Osteoblast (primary cell): ENCODE data around the gene TMPRSS3. TPM values are rescaled to one million over a fixed set of nuclear protein-coding genes. Genes with fewer than 3 reads are reported as not detected.

Experiments
- DNase-seq: peaks from one replicate; pipeline ENCODE4 v3.0.0; 2011; ENCODE audit warnings: low spot score, mixed read lengths; ENCODE audit not compliant: insufficient read length; ENCODE audit errors: missing footprints
- H2AFZ ChIP-seq: 2 replicates; pipeline ENCODE4 v1.6.0; 2011; ENCODE audit warnings: mild to moderate bottlenecking, low read length
- H3K27ac ChIP-seq: 2 replicates; pipeline ENCODE4 v1.5.1; 2011; ENCODE audit warnings: mild to moderate bottlenecking, low read depth, low read length, moderate library complexity
- H3K27me3 ChIP-seq: 2 replicates; pipeline ENCODE4 v1.6.0; 2012; ENCODE audit warnings: mild to moderate bottlenecking, control low read depth, inconsistent platforms, low read length, moderate library complexity; ENCODE audit not compliant: insufficient read depth
- H3K36me3 ChIP-seq: 2 replicates; pipeline ENCODE4 v1.5.1; 2011; ENCODE audit warnings: mild to moderate bottlenecking, low read length, control low read depth, moderate library complexity; ENCODE audit not compliant: insufficient read depth
- H3K4me1 ChIP-seq: 2 replicates; pipeline ENCODE4 v1.5.1; 2011; ENCODE audit warnings: mild to moderate bottlenecking, low read length, control low read depth, moderate library complexity; ENCODE audit not compliant: insufficient read depth
- H3K4me2 ChIP-seq: 2 replicates; pipeline ENCODE4 v1.6.0; 2011; ENCODE audit warnings: mild to moderate bottlenecking, low read length; ENCODE audit not compliant: insufficient read depth
- H3K4me3 ChIP-seq: fragments of 200-600 bp; sonication (generic); 3 replicates; pipeline ENCODE4 v1.5.1; 2012; ENCODE audit warnings: mild to moderate bottlenecking, low read length, inconsistent platforms; ENCODE audit not compliant: insufficient read depth
- H3K79me2 ChIP-seq: 2 replicates; pipeline ENCODE4 v1.6.0; 2012; ENCODE audit warnings: mild to moderate bottlenecking, low read length, control low read depth, inconsistent platforms; ENCODE audit not compliant: insufficient read depth
- H3K9me3 ChIP-seq: 2 replicates; pipeline ENCODE4 v1.5.1; 2011; ENCODE audit warnings: low read depth, low read length, control low read depth
- H4K20me1 ChIP-seq: 2 replicates; pipeline ENCODE4 v1.6.0; 2012; ENCODE audit warnings: mild to moderate bottlenecking, low read length, control low read depth; ENCODE audit not compliant: insufficient read depth
- total RNA-seq: library from RNA; depleted of rRNA; stranded (reverse); fragments of >200 nt; gene quantifications from 2 replicates; pipeline ENCODE4 v1.2.3, GENCODE V29; 2012
- TF ChIP-seq, protein P1 (sequence below): IDR thresholded peaks from 2 replicates; pipeline ENCODE4 v1.5.1; 2011; ENCODE audit warnings: mild to moderate bottlenecking, low read depth, low read length, moderate library complexity; ENCODE audit errors: extremely low read depth

The TMPRSS3 gene
- total RNA-seq, 1 donor, result not detected

DNA sequence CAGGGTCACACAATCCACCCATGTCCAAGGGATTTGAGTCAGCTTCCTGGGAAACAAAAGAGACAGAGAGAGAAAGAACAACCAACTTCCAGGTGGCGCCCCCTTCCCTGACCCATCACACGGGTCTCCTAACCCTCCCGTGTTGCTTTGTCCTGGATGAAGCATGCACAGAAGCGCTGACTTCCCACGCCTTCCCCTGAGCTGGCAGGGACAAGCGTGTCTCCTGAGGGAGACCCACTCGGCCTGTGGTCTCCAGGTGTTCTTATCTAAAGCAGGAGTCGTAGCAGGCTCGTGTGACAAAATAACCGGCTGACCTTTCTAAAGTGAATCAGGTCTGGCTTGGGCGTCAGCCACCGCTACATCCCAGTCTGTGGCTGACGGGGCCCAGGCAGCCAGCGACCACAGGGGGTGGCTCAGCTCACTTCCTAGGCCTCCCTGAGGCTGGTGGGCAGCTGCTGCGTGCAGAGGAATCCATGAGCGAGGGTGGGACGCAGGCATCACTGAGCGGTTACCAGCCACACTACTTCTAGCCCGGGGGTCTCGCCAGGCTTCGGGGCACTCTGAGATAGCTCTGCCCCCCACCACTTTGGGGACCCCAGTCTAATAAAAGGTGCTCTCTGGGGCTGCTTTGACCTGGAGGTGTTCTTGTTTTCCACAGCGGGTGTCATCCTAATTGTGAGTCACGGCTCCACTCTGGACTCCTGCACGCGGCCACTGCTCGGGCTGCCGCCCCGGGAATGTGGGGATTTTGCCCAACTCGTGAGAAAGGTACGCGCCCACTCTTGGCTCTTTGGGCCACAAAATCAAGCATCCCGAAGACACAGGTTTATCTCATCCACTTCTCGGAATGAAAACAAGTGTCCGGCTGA, 48.3 kb upstream of the TMPRSS3 start:
- no peak overlapping the region for H2AFZ ChIP-seq
- no peaks in the 10 kb centered on the region for H4K20me1 ChIP-seq
- H3K4me3 ChIP-seq, result no peak overlapping the region

DNA sequence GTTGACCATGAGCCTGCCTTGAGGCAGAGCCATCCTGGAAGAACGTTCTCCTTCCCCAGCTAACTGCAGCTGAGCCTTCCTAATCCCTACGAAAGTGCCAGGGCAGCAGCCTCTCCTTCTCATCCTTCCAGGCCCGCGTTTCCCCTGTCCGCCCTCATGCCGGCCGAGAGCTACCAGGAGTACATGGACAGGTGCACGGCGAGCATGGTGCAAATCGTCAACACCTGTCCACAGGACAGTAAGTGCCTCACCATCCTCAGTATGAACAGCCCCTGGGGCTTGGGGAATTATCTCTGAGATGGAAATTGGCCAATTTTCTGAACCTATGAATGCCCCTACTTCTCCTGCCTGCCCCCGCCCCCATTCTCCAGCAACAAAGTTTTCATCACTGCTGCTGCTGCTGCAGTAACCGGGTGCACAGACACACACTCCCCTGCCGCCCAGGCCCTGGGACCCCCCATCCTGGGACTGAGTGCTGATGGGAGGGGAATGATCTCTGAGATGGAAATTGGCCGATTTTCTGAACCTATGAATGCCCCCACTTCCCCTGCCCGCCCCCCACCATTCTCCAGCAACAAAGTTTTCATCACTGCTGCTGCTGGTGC, 47.4 kb upstream of the TMPRSS3 start:
- Histone ChIP-seq H3K27ac (no peak overlapping the region), H3K27me3 (no peaks in the 10 kb centered on the region), H3K9me3 (no peaks in the 10 kb centered on the region), H3K4me3 (no peak overlapping the region), H3K36me3 (no peaks in the 10 kb centered on the region), H3K4me1 (no peaks in the 10 kb centered on the region), H3K79me2 (no peaks in the 10 kb centered on the region), H4K20me1 (no peaks in the 10 kb centered on the region), H2AFZ (no peak overlapping the region), H3K4me2 (no peak overlapping the region)
- TF ChIP-seq, protein P1, sequence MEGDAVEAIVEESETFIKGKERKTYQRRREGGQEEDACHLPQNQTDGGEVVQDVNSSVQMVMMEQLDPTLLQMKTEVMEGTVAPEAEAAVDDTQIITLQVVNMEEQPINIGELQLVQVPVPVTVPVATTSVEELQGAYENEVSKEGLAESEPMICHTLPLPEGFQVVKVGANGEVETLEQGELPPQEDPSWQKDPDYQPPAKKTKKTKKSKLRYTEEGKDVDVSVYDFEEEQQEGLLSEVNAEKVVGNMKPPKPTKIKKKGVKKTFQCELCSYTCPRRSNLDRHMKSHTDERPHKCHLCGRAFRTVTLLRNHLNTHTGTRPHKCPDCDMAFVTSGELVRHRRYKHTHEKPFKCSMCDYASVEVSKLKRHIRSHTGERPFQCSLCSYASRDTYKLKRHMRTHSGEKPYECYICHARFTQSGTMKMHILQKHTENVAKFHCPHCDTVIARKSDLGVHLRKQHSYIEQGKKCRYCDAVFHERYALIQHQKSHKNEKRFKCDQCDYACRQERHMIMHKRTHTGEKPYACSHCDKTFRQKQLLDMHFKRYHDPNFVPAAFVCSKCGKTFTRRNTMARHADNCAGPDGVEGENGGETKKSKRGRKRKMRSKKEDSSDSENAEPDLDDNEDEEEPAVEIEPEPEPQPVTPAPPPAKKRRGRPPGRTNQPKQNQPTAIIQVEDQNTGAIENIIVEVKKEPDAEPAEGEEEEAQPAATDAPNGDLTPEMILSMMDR, result no peak
- no peak for DNase-seq

More for the DNA sequence above, 48.3 kb upstream of the TMPRSS3 start:
- no peaks in the 10 kb centered on the region for H3K27me3 ChIP-seq
- H3K27ac ChIP-seq, result no peak overlapping the region
- TF ChIP-seq, protein P1, result no peak
- no peaks in the 10 kb centered on the region for H3K79me2 ChIP-seq
- H3K4me2 ChIP-seq, result no peak overlapping the region
- H3K36me3 ChIP-seq, result no peaks in the 10 kb centered on the region
- DNase-seq, result no peak
- H3K9me3 ChIP-seq, result no peaks in the 10 kb centered on the region
- no peaks in the 10 kb centered on the region for H3K4me1 ChIP-seq

DNA sequence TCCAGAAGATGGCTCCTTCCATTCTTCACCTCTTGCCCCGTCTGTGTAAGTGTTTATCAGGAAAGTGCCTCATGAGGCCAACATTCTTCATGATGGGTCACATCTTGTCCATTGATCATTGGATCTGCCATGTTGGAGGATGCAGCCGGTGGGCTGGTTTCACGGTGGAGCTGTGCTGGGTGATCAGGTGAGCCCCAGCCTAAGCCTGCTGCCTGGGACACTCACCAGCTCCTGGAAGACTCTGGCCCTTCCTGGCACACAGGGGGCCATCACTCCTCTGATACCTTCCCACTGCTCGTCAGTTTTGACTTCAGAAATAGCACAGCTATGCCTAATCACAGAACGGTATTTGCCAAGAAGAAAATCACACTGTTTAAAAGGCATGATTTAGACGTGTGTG, 46.1 kb upstream of the TMPRSS3 start:
- H4K20me1 ChIP-seq, result no peaks in the 10 kb centered on the region

More for the DNA sequence above, 46.1 kb upstream of the TMPRSS3 start:
- TF ChIP-seq, protein P1, result no peak
- no peak for DNase-seq
- Histone ChIP-seq H3K36me3 (no peaks in the 10 kb centered on the region), H3K4me2 (no peak overlapping the region), H3K27me3 (no peaks in the 10 kb centered on the region), H3K79me2 (no peaks in the 10 kb centered on the region), H3K27ac (no peak overlapping the region), H3K9me3 (no peaks in the 10 kb centered on the region), H3K4me3 (no peak overlapping the region), H3K4me1 (no peaks in the 10 kb centered on the region), H2AFZ (no peak overlapping the region)
